Skeletal muscle tissue (tissue), 4 donors: Measurements from ENCODE around the gene CDK10. TPM values are rescaled to one million over a fixed set of nuclear protein-coding genes. Genes with fewer than 3 reads are reported as not detected.

Source experiments
- H3K27ac ChIP-seq: one replicate; pipeline ENCODE4 v1.7.0; 2013; ENCODE audit warnings: mild to moderate bottlenecking, low read depth, low read length, inconsistent platforms
- H3K27me3 ChIP-seq, 3 donors: one replicate each; pipeline ENCODE4 v1.7.0; 2013; ENCODE audit warnings: low read length in 3 of 3; ENCODE audit not compliant: control insufficient read depth in 3 of 3, insufficient read depth in 3 of 3
- H3K36me3 ChIP-seq, 3 donors: one replicate each; pipeline ENCODE4 v1.7.0; 2013; ENCODE audit warnings: low read length in 3 of 3; ENCODE audit not compliant: control insufficient read depth in 3 of 3, insufficient read depth in 3 of 3
- H3K4me1 ChIP-seq, 3 donors: one replicate each; pipeline ENCODE4 v1.7.0; 2013; ENCODE audit warnings: low read length in 3 of 3, mild to moderate bottlenecking in 3 of 3; ENCODE audit not compliant: control insufficient read depth in 3 of 3, insufficient read depth in 3 of 3
- H3K4me3 ChIP-seq, 3 donors: one replicate each; pipeline ENCODE4 v1.7.0; 2013; ENCODE audit warnings: low read length in 3 of 3
- H3K9ac ChIP-seq, 3 donors: one replicate each; pipeline ENCODE4 v1.7.0; 2013; ENCODE audit warnings: low read length in 3 of 3, mild to moderate bottlenecking in 3 of 3, moderate library complexity in 2 of 3, low read depth in 1 of 3
- H3K9me3 ChIP-seq, 3 donors: one replicate each; pipeline ENCODE4 v1.7.0; 2013; ENCODE audit warnings: low read length in 3 of 3; ENCODE audit not compliant: control insufficient read depth in 3 of 3
- total RNA-seq: library from RNA; depleted of rRNA; stranded (reverse); fragments of >200 nt; gene quantifications from one replicate; pipeline ENCODE4 v1.2.3, GENCODE V29; 2014
- donor health status: Osteomylitis.

The CDK10 gene
- total RNA-seq, 1 donor from 2014 or later, result 17.7 TPM

DNA sequence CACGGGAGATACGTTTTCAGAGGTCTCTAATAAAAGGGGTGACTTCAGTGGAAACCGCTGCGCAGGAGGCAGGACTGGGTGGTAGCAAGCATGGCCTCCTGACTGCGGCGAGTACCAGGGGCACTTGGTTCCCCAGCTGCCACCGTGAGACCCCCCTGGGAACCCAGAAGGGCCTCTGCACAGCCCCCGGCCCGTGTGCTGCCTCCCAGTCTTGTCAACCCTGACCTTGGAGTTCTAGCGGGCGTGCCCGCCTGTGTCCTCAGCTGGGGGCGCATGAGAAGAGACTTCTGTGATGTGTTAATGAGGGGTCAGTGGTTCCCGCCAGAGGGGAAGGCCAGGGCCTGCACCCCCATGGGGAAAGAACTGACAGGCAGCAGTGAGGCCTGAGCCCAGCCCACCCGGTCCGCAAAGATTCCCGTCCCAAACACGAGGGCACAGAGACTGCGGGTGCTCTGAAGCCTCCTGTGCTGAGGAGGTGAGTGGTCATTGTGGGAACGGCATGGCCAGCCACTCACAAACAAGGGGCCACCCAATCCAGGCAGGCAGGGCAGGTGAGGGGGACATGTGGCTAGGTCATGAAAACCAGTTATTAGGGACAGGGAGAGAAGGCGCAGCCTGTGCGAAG, 44.2 kb downstream of the CDK10 start:
- Histone ChIP-seq H3K4me1 (no peaks in the 10 kb centered on the region), H3K36me3 (peaks cover 72 to 83% (median 74%) of the 10 kb centered on the region in 3 donors), H3K27me3 (no peaks in the 10 kb centered on the region), H3K9ac (no peak overlapping the region), H3K9me3 (no peaks in the 10 kb centered on the region), H3K4me3 (no peak overlapping the region), H3K27ac (no peak overlapping the region)

DNA sequence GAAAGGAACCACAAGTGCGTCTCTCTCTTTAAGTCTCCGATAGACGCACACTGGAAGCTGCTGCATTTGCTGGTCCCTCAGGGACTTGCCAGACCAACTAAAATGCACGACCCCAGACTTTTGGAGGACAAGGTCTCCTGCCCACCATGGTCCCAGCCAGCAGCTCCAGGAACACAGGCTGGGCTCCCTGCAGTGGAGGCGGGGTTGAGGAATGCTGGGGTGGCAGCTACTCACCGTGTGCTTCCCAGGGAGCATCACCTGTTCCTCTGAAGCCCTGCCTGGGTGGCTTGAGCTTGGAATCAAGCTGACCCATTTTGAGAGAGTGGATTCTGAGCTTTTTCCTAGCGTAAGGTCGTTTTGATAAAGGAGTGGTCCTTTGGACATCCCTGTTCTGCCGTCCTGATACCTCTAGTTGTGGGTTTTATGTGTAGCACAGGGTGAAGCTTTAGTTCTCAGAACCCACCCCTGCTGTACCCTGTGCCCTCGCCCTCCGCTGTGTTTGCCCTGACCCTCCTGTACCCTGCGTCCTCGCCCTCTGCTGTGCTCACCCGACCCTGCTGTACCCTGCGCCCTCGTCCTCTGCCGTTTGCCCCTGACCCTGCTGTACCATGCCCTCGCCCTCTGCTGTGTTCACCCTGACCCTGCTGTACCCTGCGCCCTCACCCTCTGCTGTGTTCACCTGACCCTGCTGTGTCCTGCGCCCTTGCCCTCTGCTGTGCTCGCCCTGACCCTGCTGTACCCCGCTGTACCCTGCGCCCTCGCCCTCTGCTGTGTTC, 45.8 kb downstream of the CDK10 start:
- Histone ChIP-seq H3K27ac (no peak overlapping the region), H3K4me3 (no peak overlapping the region), H3K27me3 (no peaks in the 10 kb centered on the region), H3K4me1 (no peaks in the 10 kb centered on the region), H3K36me3 (peaks cover 73 to 93% (median 82%) of the 10 kb centered on the region in 3 donors), H3K9ac (no peak overlapping the region), H3K9me3 (no peaks in the 10 kb centered on the region)

DNA sequence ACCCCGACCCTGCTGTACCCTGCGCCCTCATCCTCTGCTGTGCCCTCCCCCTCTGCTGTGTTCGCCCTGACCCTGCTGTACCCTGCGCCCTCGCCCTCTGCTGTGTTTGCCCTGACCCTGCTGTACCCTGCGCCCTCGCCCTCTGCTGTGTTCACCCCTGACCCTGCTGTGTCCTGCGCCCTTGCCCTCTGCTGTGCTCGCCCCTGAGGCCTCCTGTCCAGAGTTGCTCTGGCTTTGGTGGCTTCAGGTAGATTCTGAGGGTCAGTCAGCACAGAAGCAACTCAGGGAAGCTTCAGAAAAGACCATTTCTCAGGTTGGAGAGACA, 46.4 kb downstream of the CDK10 start:
- Histone ChIP-seq H3K4me3 (no peak overlapping the region), H3K36me3 (peaks cover 73 to 93% (median 82%) of the 10 kb centered on the region in 3 donors), H3K9me3 (no peaks in the 10 kb centered on the region), H3K27me3 (no peaks in the 10 kb centered on the region), H3K9ac (no peak overlapping the region), H3K27ac (no peak overlapping the region), H3K4me1 (no peaks in the 10 kb centered on the region)

DNA sequence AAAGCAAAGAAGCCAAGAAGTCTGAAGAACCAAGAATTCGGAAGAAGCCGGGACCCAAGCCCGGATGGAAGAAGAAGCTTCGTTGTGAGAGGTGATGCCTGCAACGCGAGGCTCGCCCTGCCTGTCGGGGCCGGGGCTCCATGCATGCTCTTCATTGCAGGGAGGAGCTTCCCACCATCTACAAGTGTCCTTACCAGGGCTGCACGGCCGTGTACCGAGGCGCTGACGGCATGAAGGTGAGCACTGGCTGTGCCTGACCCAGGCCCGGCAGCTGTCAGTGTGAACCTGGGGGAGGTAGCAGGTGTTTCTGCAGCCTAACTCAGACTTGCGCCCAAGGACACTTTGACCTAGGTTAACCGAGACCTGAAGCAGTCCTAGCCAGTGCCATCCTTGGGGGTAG, 46.8 kb downstream of the CDK10 start:
- no peaks in the 10 kb centered on the region for H3K4me1 ChIP-seq
- no peaks in the 10 kb centered on the region for H3K9me3 ChIP-seq
- no peaks in the 10 kb centered on the region for H3K27me3 ChIP-seq
- no peak overlapping the region for H3K27ac ChIP-seq
- peaks cover 76 to 97% (median 86%) of the 10 kb centered on the region in 3 donors for H3K36me3 ChIP-seq
- H3K4me3 ChIP-seq, result no peak overlapping the region
- H3K9ac ChIP-seq, result no peak overlapping the region

DNA sequence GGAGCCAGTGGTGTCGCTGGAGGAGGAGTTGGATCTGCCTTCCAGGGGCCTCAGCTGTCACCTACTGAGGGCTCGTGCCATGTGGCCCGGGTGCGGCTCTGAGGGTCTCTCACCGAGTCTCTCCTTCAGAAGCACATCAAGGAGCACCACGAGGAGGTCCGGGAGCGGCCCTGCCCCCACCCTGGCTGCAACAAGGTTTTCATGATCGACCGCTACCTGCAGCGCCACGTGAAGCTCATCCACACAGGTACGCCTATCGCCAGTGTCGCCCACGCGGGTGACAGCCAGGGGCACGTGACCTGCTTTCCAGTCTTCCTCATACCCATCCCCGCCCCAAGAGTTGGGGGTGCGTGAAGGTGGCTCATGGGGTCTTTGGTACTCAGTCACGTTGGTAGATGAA, 47.3 kb downstream of the CDK10 start:
- no peak overlapping the region for H3K4me3 ChIP-seq
- no peak overlapping the region for H3K27ac ChIP-seq
- H3K9ac ChIP-seq, result no peak overlapping the region
- no peaks in the 10 kb centered on the region for H3K27me3 ChIP-seq
- peaks cover 79 to 97% (median 88%) of the 10 kb centered on the region in 3 donors for H3K36me3 ChIP-seq
- H3K4me1 ChIP-seq, result no peaks in the 10 kb centered on the region
- no peaks in the 10 kb centered on the region for H3K9me3 ChIP-seq

DNA sequence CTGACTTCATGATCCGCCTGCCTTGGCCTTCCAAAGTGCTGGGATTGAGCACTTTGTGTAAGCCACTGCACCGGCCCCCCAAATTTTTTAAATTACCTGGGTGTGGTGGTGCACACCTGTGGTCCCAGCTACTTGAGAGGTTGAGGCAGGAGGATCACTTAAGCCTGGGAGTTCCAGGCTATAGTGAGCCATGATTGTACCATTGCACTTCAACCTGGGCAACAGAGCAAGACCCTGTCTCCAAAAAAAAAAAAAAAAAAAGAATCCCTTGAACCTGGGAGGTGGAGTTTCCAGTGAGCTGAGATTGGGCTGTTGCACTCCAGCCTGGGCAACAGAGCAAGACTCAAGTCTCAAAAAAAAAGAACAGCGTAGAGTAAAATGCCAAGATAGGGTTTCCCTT, 50.1 kb downstream of the CDK10 start:
- Histone ChIP-seq H3K4me1 (no peaks in the 10 kb centered on the region), H3K27ac (no peak overlapping the region), H3K36me3 (peaks cover 70 to 89% (median 78%) of the 10 kb centered on the region in 3 donors), H3K4me3 (no peak overlapping the region), H3K9ac (no peak overlapping the region), H3K27me3 (no peaks in the 10 kb centered on the region), H3K9me3 (no peaks in the 10 kb centered on the region)

DNA sequence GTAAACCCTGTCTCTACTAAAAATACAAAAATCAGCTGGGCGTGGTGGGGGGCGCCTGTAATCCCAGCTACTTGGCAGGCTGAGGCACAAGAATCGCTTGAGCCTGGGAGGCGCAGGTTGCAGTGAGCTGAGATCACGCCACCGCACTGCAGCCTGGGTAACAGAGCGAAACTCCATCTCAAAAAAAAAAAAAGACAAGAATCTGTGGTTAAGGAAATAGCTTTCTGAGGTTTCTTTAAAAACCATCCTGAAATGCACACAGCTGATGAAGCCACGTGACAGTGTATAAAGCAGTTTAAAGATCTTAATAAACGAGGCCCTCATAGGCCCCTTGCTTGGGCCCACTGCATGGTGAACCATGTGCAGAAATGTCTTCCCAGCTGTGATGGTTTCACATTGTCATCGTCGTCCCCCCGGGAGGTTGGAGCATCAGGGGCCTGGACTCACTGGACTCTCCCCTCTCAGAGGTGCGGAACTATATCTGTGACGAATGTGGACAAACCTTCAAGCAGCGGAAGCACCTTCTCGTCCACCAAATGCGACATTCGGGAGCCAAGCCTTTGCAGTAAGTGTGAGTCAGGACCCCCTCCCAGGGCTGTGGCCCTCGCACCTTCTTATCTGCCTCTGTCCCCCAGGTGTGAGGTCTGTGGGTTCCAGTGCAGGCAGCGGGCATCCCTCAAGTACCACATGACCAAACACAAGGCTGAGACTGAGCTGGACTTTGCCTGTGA, 51.0 kb downstream of the CDK10 start:
- Histone ChIP-seq H3K36me3 (peaks cover 62 to 80% (median 69%) of the 10 kb centered on the region in 3 donors), H3K27ac (no peak overlapping the region), H3K4me1 (no peaks in the 10 kb centered on the region), H3K9ac (no peak overlapping the region), H3K9me3 (no peaks in the 10 kb centered on the region), H3K4me3 (no peak overlapping the region), H3K27me3 (no peaks in the 10 kb centered on the region)

DNA sequence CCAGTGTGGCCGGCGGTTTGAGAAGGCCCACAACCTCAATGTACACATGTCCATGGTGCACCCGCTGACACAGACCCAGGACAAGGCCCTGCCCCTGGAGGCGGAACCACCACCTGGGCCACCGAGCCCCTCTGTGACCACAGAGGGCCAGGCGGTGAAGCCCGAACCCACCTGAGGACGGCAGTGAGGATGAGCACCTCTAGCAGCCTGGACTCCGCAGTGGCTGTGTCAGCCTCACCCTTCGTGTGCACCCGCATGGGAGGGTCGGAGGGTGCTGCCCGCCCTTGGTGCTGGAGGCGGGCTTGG, 51.5 kb downstream of the CDK10 start:
- H3K27me3 ChIP-seq, result no peaks in the 10 kb centered on the region
- no peaks in the 10 kb centered on the region for H3K9me3 ChIP-seq
- H3K9ac ChIP-seq, result no peak overlapping the region
- no peak overlapping the region for H3K4me3 ChIP-seq
- H3K36me3 ChIP-seq, result peaks cover 60 to 76% (median 64%) of the 10 kb centered on the region in 3 donors
- no peaks in the 10 kb centered on the region for H3K4me1 ChIP-seq
- no peak overlapping the region for H3K27ac ChIP-seq

DNA sequence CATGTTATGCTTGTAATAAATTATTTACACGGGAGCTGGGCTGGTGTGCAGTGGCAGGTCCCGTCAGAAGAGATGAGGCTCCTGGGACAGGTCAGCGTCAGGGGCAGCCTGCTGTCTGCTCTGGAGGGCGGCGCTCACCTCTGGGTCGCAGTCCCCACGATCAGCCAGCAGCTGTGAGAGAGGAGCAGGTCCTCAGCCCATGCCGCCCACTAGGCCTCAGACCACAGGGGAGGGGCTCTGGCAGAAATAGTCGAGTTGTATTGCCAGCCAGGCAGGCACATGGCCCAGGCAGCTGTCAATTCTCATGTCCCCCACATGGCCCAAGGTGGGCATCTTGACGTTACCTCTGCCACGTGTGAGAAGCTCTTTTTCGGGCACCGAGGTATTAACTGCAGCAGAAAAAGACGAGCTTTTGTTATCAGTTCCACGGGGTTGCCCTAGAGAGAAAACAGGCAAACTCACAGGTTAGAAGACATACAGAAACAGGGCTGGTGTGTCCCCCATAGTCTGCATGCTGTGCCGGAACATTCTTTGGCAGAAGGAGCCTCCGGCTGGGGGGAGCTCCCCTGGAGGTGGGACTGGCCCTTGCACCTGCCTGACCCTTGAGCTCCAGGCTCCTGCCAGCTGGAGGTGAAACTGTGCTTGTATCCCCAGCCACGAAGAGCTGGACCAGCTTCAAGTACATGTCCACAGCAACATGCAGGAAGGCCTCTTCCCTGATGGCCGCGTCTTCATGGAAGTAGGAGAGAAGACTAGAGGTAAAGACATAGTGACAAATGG, 52.2 kb downstream of the CDK10 start:
- Histone ChIP-seq H3K4me1 (no peaks in the 10 kb centered on the region), H3K27ac (no peak overlapping the region), H3K9ac (no peak overlapping the region), H3K9me3 (no peaks in the 10 kb centered on the region), H3K36me3 (peaks cover 53 to 70% (median 57%) of the 10 kb centered on the region in 3 donors), H3K27me3 (no peaks in the 10 kb centered on the region), H3K4me3 (no peak overlapping the region)
